ENCODE data around the gene MAB21L3. TPM values are rescaled to one million over a fixed set of nuclear protein-coding genes. Genes with fewer than 3 reads are reported as not detected.

MAB21L3 gene
- total RNA-seq, 1 experiment from 2014 or later = not detected

GRCh38 chr1:116169898-116170297 lies 58.7 kb downstream of the MAB21L3 start:
- no peaks in the 10 kb centered on the region for H3K4me1 ChIP-seq (ENCODE audit: insufficient read depth, low read length)
- no peaks in the 10 kb centered on the region for H3K9me3 ChIP-seq (ENCODE audit: control insufficient read depth, low read depth, low read length)
- no peaks in the 10 kb centered on the region for H3K79me1 ChIP-seq (ENCODE audit: insufficient read depth, low read depth, low read length, poor library complexity, severe bottlenecking)
- no peak overlapping the region for H3K23ac ChIP-seq (ENCODE audit: insufficient read length, low read depth, low read length)
- H3K9ac ChIP-seq (ENCODE audit: extremely low read depth, insufficient read length, low read length) = no peak overlapping the region
- H3T11ph ChIP-seq (ENCODE audit: low read length) = no peak overlapping the region
- DNase-seq = no peak
- H3K27me3 ChIP-seq (ENCODE audit: insufficient read depth, low read length) = no peaks in the 10 kb centered on the region; the same call in 1 of the 2 replicates
- no peak overlapping the region for H2BK120ac ChIP-seq (ENCODE audit: low read depth, low read length, poor library complexity, severe bottlenecking)
- H2BK12ac ChIP-seq (ENCODE audit: insufficient read length, low read depth, low read length) = no peak overlapping the region
- H2BK5ac ChIP-seq (ENCODE audit: insufficient read length, low read length) = no peak overlapping the region
- no peak for TF ChIP-seq CTCF (conservative IDR thresholded peaks at IDR 0.05)
- no peak overlapping the region for H2AK5ac ChIP-seq (ENCODE audit: insufficient read length, low read length)
- H3K79me2 ChIP-seq (ENCODE audit: insufficient read depth, low read length) = no peaks in the 10 kb centered on the region
- Mint-ChIP-seq H3K4me1 (peaks cover 19 to 21% of the 10 kb centered on the region in 2 experiments), H3K27ac (no peak overlapping the region), H3K4me3 (no peak overlapping the region), H3K36me3 (ENCODE audit: insufficient read depth in 1 of 3, low read depth in 3 of 3) (no peaks in the 10 kb centered on the region), H3K27me3 (ENCODE audit: low read depth) (peaks cover 47% of the 10 kb centered on the region), H3K9me3 (no peaks in the 10 kb centered on the region; a peak in 1 of 5 replicates)
- no peak overlapping the region for H3K56ac ChIP-seq (ENCODE audit: insufficient read length, low read depth, low read length)
- H4K20me1 ChIP-seq (ENCODE audit: control insufficient read depth, insufficient read depth, insufficient read length) = no peaks in the 10 kb centered on the region
- H4K5ac ChIP-seq (ENCODE audit: insufficient read length, low read depth, low read length) = no peak overlapping the region
- no peak overlapping the region for H3K4me2 ChIP-seq (ENCODE audit: insufficient read depth, insufficient read length, low read length)
- H3K18ac ChIP-seq (ENCODE audit: insufficient read length, low read depth, low read length) = no peak overlapping the region
- no peak overlapping the region for H2BK20ac ChIP-seq (ENCODE audit: low read depth, low read length, poor library complexity, severe bottlenecking)
- H4K91ac ChIP-seq (ENCODE audit: insufficient read length, low read depth, low read length) = no peak overlapping the region
- H3K4ac ChIP-seq (ENCODE audit: low read depth, low read length) = no peak overlapping the region
- H3K14ac ChIP-seq (ENCODE audit: insufficient read depth, low read length) = no peak overlapping the region
- peaks cover 9% of the 10 kb centered on the region for H3K23me2 ChIP-seq (ENCODE audit: insufficient read length, low read depth, low read length, poor library complexity, severe bottlenecking)
- WGBS (ENCODE audit: extremely low coverage, insufficient read length, low lambda C conversion rate) = no CpG with 5 or more reads among the region's 7 CpGs
- no peak overlapping the region for H2AFZ ChIP-seq (ENCODE audit: low read length)
- H4K8ac ChIP-seq (replicated peaks; ENCODE audit: insufficient read length, low read depth, low read length) = no peak overlapping the region
- H3K27ac ChIP-seq (ENCODE audit: insufficient read length, low read depth, low read length) = no peak overlapping the region
- H2BK15ac ChIP-seq (ENCODE audit: low read depth, low read length) = no peak overlapping the region
